HUDEP-2 (cell line): ENCODE data around the gene VSTM2B.

ENCODE experiments used
- DNase-seq, 76 experiments: peaks; one replicate each; lab custom pipeline; 2025; ENCODE audit not compliant: unreplicated experiment in 76 of 76; lab: John Stamatoyannopoulos, UW

Gene VSTM2B

DNA sequence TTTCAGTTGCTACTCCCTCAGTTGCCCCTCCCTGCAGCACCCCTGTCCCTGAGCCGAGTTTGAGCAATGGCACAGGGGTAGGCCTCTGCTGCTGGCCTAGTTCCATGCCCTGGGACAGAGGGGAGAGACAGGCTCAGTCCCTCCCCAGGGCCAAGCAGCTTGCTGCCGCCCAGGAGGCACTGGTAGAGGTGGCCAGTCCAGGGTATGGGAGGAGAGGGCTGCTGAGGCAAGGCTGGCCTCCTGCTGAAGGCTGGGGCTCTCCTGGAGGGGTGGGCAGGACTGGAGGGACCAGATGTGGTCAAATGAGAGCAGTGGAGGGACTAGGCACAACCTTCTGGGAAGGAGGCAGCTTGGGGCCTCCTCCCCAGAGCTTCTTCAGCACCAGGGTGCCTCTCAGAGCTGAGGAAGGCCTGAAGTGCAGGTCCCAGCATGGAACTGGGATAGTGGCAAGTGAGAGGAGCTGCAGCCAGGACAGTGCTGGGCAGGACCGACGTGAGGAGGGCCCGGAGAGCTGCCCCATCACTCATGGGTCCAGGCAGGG, 29.8 kb upstream of the VSTM2B start:
- DNase-seq, result no peak

- no peak for DNase-seq
Measured at GRCh38 chr19:29497241-29497640, 28.6 kb upstream of the VSTM2B start.

- no peak for DNase-seq
Measured at GRCh38 chr19:29497686-29498436, 27.9 kb upstream of the VSTM2B start.

GRCh38 chr19:29499261-29499920, 26.4 kb upstream of the VSTM2B start:
- DNase-seq, result no peak

DNA sequence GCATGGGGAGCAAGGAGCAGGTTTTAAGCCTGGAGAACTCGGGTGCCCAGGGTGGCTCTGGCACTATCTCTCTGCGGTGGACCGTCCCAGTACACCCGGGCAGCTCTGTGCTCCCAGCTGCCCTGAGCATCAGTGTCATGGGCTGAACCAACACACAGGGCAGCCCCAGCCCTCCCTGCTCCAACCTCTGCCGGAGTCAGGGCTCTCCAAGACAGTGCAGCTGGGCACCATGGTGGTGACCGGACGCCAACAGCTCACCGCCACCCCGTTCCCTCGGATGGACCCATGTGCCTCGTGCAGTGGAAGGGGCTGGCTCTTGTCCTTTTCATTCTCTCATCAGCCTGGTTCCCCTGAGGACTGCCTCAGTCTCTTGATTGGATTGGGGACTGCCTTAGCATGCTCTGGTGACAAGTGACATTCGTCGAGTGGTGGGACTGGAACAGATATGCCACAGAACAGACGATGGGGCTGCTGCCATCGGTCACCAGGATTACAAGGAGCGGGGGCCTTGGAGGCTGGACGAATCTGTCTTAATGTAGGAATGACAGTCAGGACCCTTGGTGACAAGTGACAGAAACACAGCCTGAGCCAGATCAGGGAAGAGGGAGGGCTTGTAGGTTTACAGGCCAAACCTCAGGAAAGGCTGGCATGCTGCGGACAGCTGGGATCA, 25.7 kb upstream of the VSTM2B start:
- no peak for DNase-seq

- DNase-seq, result no peak
Measured at GRCh38 chr19:29501816-29502580, 23.8 kb upstream of the VSTM2B start.

DNA sequence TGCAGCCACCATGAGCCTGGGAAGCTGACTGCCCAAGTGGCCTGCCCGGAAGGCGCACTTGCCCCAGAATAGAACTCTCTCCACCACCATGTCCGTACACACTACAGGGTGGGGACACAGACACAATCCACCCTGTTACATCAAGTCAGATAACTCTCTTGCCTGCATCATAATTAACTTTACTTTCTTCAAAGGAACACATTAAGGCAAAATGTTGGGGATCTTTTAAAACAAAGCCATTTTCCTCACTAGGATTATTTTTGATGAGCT, 23.3 kb upstream of the VSTM2B start:
- no peak for DNase-seq

DNA sequence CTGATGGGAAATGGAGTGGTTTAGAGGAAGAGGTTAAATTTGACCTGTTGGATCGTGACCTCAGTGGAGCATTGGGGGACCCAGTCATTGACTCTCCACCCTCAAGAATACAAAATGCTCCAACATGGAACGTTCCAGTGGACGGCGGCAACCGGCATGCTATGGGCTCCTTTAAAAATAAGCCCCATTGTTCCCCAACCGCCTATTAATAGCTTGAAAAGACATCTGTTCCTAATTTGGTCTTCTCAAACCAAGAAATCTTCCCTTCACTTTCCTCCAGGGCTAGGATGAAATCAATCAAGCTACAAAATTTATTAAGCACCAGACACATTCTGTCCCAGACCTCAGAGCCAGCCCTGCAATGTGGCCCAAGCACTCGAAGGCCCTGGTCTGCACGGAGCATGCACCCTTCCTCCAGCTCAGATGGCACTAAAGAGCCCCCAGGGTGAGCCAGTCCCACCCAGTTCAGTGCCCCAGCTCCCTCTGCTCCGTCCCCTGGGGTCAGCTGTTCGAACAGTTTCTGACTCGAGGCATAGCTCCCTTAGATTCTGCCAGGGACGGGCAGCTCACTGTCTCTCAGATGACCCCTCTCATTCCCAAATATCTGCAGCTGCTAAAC, 22.5 kb upstream of the VSTM2B start:
- DNase-seq, result no peak

DNA sequence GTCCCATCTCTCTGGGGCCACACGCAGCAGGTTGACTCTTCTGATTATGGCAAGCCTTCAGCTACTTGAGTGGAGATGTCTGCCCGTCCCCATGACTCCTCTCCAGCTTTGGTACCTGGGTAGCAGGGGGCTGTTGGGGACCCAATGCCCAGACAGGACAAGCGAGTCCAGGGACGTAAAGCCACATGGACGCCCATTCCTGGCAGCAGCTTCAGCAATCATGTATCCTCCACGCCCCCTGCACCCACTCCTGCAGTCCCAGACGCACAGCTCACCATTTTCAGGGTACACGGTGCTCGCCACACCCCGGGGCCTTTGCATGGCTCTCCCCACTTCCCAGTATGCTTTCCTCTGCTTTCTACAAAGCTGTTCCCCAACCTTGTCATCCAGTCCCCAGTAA, 22.0 kb upstream of the VSTM2B start:
- no peak for DNase-seq

DNA sequence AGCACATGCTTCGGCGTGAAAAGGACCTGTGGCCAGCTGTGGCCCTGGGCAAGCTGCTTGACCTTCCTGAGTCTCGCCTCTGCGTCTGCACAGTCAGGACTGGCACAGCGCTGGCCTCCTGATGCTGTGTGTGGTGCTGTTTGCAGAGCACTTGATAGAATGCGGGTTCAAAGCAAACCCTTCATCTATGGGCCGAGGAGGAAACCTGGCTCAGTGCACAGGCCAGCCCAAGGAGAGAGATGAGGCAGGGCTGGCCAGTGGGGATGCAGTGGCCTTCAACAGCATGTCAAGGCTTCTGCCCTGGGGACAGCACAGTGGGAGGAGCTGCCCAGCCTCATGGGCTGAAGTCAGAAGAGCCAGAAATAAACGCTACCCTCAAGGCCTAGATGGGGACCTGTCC, 21.3 kb upstream of the VSTM2B start:
- DNase-seq, result no peak

DNA sequence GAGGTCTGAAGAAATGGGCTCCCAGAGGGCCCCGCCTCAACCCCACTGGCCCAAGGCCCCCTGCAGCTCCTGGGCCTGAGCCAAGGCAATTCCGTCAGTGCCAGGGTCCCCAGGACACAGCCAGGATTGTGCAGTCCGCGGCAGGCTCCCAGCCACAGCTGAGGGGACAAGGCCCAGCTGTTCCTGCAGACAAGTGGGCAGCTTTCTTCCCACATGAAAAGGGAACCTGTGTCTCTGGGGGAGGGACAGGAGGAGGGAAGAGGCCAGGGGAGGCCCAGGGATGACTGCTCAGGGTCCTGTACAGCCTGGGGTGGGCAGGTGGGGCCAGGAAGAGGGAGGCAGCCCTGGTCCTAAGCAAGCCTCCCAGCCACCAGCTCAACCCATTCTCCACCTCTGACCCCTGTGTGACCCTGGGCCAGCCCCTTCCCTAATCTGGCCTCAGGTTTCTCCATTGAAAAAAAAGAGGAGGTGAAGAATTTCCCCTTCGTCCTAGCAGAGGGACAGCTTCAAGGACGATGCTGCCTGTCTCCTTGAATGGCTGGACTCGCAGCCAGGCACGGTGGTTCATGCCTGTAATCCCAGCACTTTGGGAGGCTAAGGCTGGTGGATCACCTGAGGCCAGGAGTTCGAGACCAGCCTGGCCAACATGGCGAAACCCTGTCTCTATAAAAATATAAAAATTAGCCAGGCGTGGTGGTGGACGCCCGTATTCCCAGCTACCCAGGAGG, 20.5 kb upstream of the VSTM2B start:
- no peak for DNase-seq

- no peak for DNase-seq
Measured at GRCh38 chr19:29506619-29506911, 19.2 kb upstream of the VSTM2B start.

DNA sequence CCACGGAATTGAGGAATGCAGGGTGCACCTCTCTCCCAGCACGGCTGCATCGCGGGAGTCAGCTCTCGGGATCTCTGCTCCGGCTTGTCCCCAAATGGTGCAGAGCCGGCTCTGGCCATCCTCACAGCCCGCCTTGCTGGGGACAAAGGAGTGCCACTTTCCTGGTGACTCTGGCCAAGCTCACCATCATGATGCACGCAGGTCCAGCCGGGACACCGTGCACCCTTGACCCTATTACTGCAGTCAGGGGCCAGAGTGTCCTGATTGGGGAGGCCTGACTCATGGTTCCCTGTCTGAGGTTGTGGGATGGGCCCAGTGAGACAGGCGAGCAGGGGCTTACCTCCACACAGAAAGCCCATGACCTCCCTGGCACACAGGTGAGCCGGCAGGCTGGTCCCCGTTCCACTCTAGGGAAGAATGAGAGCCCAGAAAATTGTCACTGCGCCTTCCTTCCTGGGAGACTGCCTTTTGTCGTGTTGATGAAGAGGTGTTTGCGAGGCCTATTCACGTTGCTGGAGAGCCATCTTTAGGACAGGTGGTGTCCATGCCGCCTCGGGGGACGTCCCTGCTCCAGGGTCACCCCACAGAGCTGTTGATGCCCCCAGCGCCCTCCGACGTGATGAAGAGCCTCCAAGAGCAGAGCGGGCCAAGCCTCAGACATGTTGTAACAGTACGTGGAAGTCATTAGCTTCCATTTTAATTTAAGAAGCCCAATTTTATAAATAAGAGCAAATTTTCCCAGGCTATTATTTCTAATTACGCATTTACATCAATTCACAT, 18.5 kb upstream of the VSTM2B start:
- DNase-seq, result no peak

GRCh38 chr19:29508181-29508580, 17.6 kb upstream of the VSTM2B start:
- no peak for DNase-seq

- DNase-seq, result no peak
Measured at GRCh38 chr19:29509456-29509855, 16.3 kb upstream of the VSTM2B start.

DNA sequence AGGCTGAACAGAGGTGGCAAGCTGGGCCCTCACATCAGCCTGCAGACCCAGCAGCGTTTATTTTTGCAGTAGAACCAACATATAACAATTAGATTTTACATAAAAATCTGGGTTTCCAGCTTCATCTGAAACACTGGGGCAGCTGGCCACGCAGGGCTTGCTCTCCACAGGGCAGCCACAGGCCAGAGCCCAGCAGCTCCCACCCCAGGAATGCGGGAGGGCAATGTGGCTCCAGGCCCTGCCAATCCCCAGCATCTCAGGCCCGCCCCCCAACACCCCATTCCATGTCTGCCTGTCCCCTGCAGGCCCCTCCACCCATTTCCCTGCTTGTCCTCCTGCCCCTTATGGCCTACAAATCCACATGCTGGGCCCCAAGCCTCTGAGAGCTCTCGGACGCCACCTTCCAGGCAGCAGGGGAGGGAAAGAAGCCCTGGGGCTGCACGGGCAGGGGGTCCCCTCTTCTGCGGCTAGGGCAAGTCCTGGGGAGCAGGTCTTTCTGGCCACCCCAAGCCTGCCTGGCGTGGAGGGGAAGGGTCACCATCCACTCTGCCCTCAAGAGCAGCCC, 15.0 kb upstream of the VSTM2B start:
- no peak for DNase-seq

DNA sequence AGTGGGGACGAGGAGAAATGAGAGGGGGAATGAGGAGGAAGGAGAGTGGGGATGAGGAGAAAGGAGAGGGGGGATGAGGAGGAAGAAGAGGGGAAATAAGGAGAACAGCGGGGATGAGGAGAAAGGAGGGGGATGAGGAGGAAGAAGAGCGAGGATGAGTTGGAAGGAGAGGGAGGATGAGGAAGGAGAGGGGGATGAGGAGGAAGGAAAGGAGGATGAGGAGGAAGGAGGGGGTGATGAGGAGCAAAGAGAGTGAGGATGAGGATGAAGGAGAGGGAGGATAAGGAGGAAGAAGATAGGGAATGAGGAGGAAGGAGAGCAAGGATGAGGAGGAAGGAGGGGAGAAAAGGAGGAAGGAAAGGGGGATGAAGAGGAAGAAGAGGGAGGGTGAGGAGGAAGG, 14.0 kb upstream of the VSTM2B start:
- no peak for DNase-seq

DNA sequence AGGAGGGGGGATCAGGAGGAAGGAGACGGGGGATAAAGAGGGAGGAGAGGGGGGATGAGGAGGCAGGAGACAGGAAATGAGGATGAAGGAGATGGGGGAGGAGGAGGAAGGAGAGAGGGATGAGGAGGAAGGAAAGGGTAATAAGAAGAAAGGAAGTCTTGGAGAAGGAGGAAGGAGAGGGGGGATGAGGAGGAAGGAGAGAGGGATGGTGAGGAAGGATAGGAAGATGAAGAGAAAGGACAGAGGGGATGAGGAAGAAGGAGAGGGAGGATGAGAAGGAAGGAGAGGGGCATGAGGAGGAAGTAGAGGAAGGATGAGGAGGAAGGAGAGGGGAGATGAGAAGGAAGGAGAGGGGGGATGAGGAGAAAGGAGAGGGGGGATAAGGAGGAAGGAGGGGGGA, 13.0 kb upstream of the VSTM2B start:
- DNase-seq, result no peak

- DNase-seq, result no peak
Measured at GRCh38 chr19:29514525-29515232, 11.1 kb upstream of the VSTM2B start.
